Measurements from ENCODE around the gene TMEM190.
"Not testable (repeated sequence)": the region's sequence is repeated elsewhere in the genome, so short reads cannot be mapped to it uniquely, and the experiment has no call there.

TMEM190 gene

DNA sequence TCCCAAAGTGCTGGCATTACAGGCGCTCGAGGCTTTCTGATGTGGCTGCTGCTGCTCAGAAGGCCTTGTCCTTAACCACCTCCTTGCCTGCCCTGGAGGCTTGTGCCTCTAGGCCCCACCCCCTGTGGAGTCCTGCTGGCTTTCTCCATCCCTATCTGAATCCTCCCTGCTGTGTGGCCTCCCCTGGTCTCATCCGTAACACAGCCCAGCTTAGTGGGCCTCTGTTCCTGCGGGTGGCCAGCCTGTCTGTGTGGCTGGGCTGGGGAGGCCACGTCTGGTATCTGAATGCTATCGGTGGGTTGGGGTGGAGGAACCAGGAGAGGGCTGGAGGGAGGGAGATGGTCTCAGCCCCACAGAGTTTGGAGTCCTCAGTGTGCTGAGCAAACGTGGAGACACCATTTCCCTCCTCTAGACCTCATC, 13.8 kb downstream of the TMEM190 start:
- Histone ChIP-seq H3K27me3 (ENCODE audit: control insufficient read depth, insufficient read depth, low read length) (no peaks in the 10 kb centered on the region), H3K4me3 (ENCODE audit: low read depth, low read length) (no peak overlapping the region), H3K4me1 (ENCODE audit: control insufficient read depth, insufficient read depth, low read length) (peaks cover 17% of the 10 kb centered on the region), H3K9ac (ENCODE audit: low read depth, low read length) (no peak overlapping the region), H3K9me3 (ENCODE audit: control insufficient read depth, insufficient read depth, low read length) (no peaks in the 10 kb centered on the region), H3K36me3 (ENCODE audit: control insufficient read depth, insufficient read depth, low read length) (peaks cover 40% of the 10 kb centered on the region)

DNA sequence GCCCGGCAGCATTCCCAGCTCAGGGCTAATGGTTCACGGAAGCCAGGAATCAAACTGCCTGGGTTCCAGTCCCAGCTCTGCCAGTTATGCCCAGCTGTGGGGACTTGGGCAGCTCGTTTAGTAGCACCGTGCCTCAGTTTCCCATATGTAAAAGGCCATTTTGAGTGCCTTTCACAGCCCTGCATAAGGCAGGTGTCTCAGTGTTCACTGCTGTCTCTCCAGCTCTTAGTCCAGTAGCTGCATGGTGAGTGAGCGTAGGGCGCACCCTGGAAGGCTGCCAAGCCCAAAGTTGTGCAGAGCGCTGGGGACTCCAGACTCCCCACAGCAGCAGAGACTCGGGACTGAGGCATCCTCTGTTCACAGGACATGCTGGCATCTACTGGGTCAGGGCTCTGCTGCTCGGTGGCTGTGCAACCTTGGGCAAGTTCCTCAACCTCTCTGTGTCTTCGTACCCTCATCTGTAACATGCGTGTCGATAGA, 14.6 kb downstream of the TMEM190 start:
- Histone ChIP-seq H3K9me3 (ENCODE audit: control insufficient read depth, insufficient read depth, low read length) (no peaks in the 10 kb centered on the region), H3K27me3 (ENCODE audit: control insufficient read depth, insufficient read depth, low read length) (no peaks in the 10 kb centered on the region), H3K9ac (ENCODE audit: low read depth, low read length) (no peak overlapping the region), H3K4me3 (ENCODE audit: low read depth, low read length) (no peak overlapping the region), H3K4me1 (ENCODE audit: control insufficient read depth, insufficient read depth, low read length) (peaks cover 17% of the 10 kb centered on the region), H3K36me3 (ENCODE audit: control insufficient read depth, insufficient read depth, low read length) (peaks cover 35% of the 10 kb centered on the region)

DNA sequence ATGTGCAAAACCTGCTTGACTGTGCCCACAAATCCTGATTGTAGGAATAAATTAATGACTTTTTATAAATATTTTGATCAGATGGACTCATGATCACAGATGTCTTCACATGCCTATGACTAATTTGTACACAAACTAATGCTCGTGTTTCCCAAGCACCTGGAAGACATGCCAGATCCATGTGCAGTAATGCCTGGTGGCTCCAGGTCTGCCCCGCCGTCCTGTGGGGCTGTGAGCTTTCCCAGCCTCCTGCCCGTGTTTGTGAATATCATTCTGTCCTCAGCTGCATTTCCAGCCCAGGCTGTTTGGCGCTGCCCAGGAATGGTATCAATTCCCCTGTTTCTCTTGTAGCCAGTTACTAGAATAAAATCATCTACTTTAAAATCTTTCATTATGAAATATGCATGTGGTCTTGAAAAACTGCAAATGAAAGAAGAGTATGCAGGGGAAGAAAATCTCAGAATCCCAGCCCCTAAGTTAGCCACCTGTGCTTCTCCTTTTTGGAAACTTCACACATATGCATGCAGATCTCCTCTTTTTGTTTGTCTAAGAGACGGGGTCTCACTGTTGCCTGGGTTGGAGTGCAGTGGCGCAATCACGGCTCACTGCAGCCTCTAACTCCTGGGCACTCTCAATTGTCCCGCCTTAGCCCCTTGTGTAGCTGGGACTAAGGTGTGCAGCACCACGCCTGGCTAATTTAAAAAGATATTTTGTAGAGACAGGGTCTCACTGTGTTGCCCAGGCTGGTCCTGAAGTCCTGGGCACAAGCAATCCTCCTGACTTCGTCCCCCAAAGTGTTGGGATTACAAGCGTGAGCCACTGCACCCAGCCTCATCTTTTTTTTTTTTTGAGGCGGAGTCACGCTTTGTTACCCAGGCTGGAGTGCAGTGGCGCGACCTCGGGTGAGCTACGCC, 15.3 kb downstream of the TMEM190 start:
- peaks cover 15% of the 10 kb centered on the region for H3K4me1 ChIP-seq (ENCODE audit: control insufficient read depth, insufficient read depth, low read length)
- H3K27me3 ChIP-seq (ENCODE audit: control insufficient read depth, insufficient read depth, low read length), result no peaks in the 10 kb centered on the region
- no peaks in the 10 kb centered on the region for H3K9me3 ChIP-seq (ENCODE audit: control insufficient read depth, insufficient read depth, low read length)
- H3K9ac ChIP-seq (ENCODE audit: low read depth, low read length), result no peak overlapping the region
- peak overlapping the region; percentile 13 for H3K4me3 ChIP-seq (ENCODE audit: low read depth, low read length)
- peaks cover 28% of the 10 kb centered on the region for H3K36me3 ChIP-seq (ENCODE audit: control insufficient read depth, insufficient read depth, low read length)

DNA sequence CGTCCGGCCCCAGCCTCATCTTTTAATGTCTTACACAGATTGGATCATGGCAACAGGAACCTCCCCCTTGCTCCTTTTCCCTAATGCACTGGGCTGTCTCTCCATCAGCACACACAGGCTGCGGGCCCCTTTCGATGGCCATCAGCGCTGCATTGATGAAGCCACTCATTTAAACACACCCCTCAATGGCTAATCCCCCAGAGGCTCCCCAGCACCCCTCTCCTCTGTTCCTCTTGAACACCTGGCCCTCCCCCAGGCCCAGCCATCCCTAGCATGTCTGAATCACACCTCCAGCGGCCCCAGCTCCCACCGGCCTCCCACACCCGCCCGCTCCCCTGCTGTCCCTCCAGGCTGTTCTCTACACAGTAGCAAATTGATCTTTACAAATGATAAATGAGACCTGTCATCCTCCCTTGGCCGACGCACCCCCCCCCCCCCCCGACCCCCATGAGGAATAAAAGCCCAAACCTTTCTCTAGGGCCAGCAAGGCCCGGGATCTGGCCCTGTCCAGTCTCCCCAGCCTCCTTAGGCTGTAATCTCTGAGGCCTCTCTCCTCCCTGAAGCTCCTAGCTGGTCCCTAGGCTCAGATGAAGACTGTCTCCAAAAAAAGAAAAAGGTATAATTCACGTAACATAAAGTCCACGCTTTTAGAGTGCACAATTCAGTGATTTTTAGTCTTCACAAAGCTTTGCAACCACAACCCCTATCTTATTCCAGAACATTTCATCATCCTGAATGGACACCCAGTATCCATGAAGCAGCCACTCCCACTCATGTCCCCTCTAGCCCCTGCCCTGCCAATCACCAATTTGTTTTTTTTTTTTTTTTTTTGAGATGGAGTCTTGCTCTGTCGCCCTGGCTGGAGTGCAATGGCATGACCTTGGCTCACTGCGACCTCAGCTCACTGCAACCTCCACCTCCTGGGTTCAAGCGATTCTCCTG, 16.5 kb downstream of the TMEM190 start:
- Histone ChIP-seq H3K9ac (ENCODE audit: low read depth, low read length) (no peak overlapping the region), H3K36me3 (ENCODE audit: control insufficient read depth, insufficient read depth, low read length) (peaks cover 17% of the 10 kb centered on the region), H3K27me3 (ENCODE audit: control insufficient read depth, insufficient read depth, low read length) (no peaks in the 10 kb centered on the region), H3K9me3 (ENCODE audit: control insufficient read depth, insufficient read depth, low read length) (no peaks in the 10 kb centered on the region), H3K4me1 (ENCODE audit: control insufficient read depth, insufficient read depth, low read length) (peaks cover 8% of the 10 kb centered on the region), H3K4me3 (ENCODE audit: low read depth, low read length) (peak overlapping the region; percentile 13)

DNA sequence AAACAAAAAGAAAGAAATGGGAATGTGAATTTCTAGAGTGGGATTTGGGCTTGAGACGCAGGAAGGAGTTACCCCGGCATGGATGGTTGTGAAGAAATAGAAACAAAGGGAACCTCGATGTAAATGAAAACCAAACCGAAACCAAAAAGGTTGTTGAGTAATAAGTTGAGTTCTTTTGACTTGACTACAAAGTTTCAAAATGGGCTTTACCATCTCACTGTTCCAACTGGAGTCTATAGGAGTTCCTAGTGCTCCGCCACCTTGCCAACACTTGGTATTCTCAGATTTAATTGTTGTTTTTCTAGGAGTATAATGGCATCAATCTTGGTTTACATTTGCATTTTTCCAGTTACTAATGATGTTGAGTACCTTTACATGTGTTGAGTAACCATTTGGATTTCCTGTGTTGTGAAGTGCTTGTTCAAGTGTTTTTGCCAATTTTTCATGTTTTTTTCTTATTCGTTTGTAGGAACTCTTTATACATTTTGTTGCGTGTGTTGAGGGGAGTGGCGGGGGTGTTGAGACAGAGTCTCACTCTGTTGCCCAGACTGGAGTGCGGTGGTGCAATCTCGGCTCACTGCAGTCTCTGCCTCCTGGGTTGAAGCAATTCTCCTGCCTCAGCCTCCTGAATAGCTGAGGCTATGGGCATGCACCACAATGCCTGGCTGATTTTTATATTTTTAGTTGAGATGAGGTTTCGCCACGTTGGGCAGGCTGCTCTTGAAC, 21.7 kb downstream of the TMEM190 start:
- Histone ChIP-seq H3K27me3 (ENCODE audit: control insufficient read depth, insufficient read depth, low read length) (no peaks in the 10 kb centered on the region), H3K9me3 (ENCODE audit: control insufficient read depth, insufficient read depth, low read length) (no peaks in the 10 kb centered on the region), H3K36me3 (ENCODE audit: control insufficient read depth, insufficient read depth, low read length) (peaks cover 26% of the 10 kb centered on the region), H3K9ac (ENCODE audit: low read depth, low read length) (no peak overlapping the region), H3K4me1 (ENCODE audit: control insufficient read depth, insufficient read depth, low read length) (no peaks in the 10 kb centered on the region), H3K4me3 (ENCODE audit: low read depth, low read length) (no peak overlapping the region)

DNA sequence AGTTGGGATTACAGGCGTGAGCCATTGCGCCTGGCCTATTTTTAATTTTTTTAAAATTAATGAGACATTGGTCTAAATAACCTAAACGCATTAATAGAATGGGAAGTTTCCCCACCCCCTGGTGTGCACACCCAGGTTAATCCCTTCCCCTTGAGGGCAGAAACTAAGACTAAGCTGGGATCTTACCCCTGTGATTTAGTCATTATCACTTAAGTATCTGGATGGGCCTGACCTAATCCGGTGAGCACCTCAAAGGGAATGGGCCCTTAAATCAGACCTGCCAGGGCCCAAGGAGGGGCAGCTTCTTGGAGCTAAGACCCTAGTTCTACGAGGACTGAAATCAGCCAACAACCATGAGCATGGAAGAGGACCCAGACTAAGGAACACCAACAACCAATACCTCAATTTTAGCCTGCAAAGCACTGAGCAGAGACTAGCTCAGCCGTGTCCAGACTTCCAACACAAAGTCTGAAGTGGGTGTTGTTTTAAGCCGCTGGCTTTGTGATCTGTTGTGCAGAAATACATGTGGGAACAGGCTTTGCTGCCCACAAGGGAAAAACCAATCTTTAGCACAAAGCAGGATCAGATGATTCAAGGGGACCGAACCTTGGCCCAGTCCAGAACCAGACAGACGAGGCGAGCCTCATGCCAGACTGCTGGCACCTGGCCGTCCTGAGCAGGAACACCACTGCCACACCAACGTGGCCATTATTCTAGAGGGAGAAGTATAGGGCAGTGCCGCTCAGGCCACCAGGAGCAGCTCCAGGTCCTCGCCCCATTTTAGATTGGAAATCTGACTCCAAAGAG, 23.9 kb downstream of the TMEM190 start:
- Histone ChIP-seq H3K9me3 (ENCODE audit: control insufficient read depth, insufficient read depth, low read length) (no peaks in the 10 kb centered on the region), H3K27me3 (ENCODE audit: control insufficient read depth, insufficient read depth, low read length) (no peaks in the 10 kb centered on the region), H3K4me1 (ENCODE audit: control insufficient read depth, insufficient read depth, low read length) (no peaks in the 10 kb centered on the region), H3K36me3 (ENCODE audit: control insufficient read depth, insufficient read depth, low read length) (peaks cover 40% of the 10 kb centered on the region), H3K4me3 (ENCODE audit: low read depth, low read length) (no peak overlapping the region), H3K9ac (ENCODE audit: low read depth, low read length) (no peak overlapping the region)

DNA sequence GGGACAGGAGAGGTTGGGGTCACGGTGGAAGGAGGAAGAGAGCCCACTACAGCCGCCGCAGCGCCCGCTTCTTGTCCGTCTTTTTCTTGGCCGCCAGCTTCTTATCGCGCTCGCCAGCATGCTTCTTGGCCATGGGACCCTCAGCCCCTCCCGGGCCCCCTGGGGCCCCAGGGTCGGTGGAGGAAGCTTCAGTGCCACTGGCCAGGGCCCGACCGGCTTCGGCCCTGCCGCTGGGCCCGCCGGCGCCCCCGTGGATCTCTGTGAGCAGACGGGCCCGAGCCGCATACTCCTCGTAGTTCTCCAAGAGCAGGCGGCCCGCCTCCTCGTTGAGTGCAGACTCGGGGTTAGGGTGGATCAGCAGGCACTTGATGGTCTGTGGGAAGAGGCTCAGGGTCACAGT, 24.8 kb downstream of the TMEM190 start:
- not testable (repeated sequence) for H3K4me1 ChIP-seq (ENCODE audit: control insufficient read depth, insufficient read depth, low read length); H3K9me3 ChIP-seq (ENCODE audit: control insufficient read depth, insufficient read depth, low read length); H3K9ac ChIP-seq (ENCODE audit: low read depth, low read length); H3K27me3 ChIP-seq (ENCODE audit: control insufficient read depth, insufficient read depth, low read length); H3K4me3 ChIP-seq (ENCODE audit: low read depth, low read length)
- peaks cover 49% of the 10 kb centered on the region for H3K36me3 ChIP-seq (ENCODE audit: control insufficient read depth, insufficient read depth, low read length)

DNA sequence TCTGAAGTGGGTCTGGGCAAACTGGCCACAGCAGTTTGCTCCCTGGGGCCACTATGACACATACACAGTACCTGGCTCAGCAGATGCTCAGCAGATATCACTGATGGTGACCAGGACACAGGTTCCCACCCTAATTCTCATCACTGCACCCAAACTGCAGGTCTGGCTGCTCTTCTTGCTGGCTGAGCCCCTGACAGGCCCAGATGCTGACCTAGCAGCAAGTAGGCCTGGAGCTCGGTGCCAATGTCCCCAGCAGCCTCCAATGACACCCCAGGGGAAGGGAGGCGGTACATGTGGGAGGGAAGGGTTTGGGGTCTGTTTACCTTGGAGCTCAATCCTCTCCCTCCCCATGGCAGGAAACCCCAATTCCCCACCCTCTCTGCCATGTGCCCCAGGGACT, 25.9 kb downstream of the TMEM190 start:
- H3K4me1 ChIP-seq (ENCODE audit: control insufficient read depth, insufficient read depth, low read length), result peaks cover 5% of the 10 kb centered on the region
- peaks cover 54% of the 10 kb centered on the region for H3K36me3 ChIP-seq (ENCODE audit: control insufficient read depth, insufficient read depth, low read length)
- no peak overlapping the region for H3K9ac ChIP-seq (ENCODE audit: low read depth, low read length)
- no peaks in the 10 kb centered on the region for H3K9me3 ChIP-seq (ENCODE audit: control insufficient read depth, insufficient read depth, low read length)
- no peak overlapping the region for H3K4me3 ChIP-seq (ENCODE audit: low read depth, low read length)
- H3K27me3 ChIP-seq (ENCODE audit: control insufficient read depth, insufficient read depth, low read length), result no peaks in the 10 kb centered on the region

DNA sequence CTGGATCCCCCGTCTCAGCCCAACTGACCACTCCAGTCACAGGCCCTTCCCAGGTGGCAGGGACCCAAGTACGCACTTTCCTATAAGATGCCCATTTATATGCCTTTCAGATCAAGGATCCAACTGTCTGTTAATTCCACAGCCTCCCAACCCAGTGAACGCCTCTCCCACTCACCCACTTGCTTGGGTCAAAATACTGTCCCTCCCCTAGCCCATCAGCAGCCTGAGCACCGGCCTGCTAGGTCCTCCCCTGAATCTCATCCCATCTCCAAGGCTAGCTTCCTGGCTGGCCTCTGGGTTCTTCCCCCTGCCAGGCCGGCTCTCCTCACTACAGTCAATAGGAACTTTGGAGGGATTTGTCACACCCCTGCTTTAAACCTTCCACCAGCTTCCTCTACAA, 29.0 kb downstream of the TMEM190 start:
- Histone ChIP-seq H3K9me3 (ENCODE audit: control insufficient read depth, insufficient read depth, low read length) (no peaks in the 10 kb centered on the region), H3K4me1 (ENCODE audit: control insufficient read depth, insufficient read depth, low read length) (peaks cover 5% of the 10 kb centered on the region), H3K27me3 (ENCODE audit: control insufficient read depth, insufficient read depth, low read length) (no peaks in the 10 kb centered on the region), H3K9ac (ENCODE audit: low read depth, low read length) (no peak overlapping the region), H3K36me3 (ENCODE audit: control insufficient read depth, insufficient read depth, low read length) (peaks cover 49% of the 10 kb centered on the region), H3K4me3 (ENCODE audit: low read depth, low read length) (peak overlapping the region; percentile 73)

DNA sequence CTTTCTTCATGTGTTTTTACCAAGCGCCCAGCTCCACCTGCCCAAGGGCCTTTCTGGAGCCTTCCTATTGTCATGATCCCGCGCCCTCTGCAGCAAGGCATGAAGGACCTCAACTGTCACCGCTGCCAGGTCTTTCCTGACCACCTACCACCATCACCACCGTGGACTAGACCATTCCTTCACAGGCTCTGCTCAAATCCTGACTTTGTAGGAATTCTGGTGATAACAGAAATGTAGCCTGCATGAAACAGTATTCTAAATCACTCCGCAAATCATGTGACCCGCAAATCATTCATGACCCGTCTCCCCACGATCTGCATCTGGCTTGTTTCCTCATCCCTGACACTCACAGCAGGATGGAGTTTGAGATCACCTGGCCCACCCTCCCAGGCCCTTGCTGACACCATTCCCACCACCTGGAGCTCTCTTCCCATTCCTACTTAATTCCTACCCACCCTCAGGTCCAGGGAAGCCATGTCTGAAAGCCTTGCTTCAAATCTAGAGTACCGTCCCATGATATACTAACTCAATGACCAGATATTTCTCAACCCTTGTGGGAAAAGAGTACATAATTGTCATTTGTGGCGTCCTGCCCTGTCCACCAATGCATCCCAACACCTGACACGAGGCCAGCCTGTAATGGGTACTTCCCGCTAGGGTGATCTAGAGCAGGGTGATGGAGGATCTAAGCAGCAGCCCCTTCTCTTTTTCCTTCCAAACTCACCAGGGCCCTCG, 29.6 kb downstream of the TMEM190 start:
- peak overlapping the region; percentile 73 for H3K4me3 ChIP-seq (ENCODE audit: low read depth, low read length)
- H3K9me3 ChIP-seq (ENCODE audit: control insufficient read depth, insufficient read depth, low read length), result no peaks in the 10 kb centered on the region
- H3K4me1 ChIP-seq (ENCODE audit: control insufficient read depth, insufficient read depth, low read length), result peaks cover 5% of the 10 kb centered on the region
- peak overlapping the region; percentile 47 for H3K9ac ChIP-seq (ENCODE audit: low read depth, low read length)
- H3K27me3 ChIP-seq (ENCODE audit: control insufficient read depth, insufficient read depth, low read length), result peaks cover 2% of the 10 kb centered on the region
- H3K36me3 ChIP-seq (ENCODE audit: control insufficient read depth, insufficient read depth, low read length), result peaks cover 45% of the 10 kb centered on the region
